Naive B cell (primary cell): ENCODE data around the gene NTRK3. TPM values are rescaled to one million over a fixed set of nuclear protein-coding genes. Genes with fewer than 3 reads are reported as not detected.
"Not testable (repeated sequence)": the region's sequence is repeated elsewhere in the genome, so short reads cannot be mapped to it uniquely, and the experiment has no call there.

Source experiments
- ATAC-seq, 2 donors: fragments of 150-1000 bp; cut with Tn5 transposase; 2 replicates each; pipeline ENCODE4 v1.10.0; 2021; ENCODE audit warnings: low read depth in 2 of 2, mild to moderate bottlenecking in 2 of 2, moderate library complexity in 2 of 2
- DNase-seq: peaks from one replicate; pipeline ENCODE4 v3.0.0; 2022
- H3K27ac Mint-ChIP-seq, 6 donors: one replicate each; pipeline ENCODE4 v1.8.0; 2020 to 2022; ENCODE audit warnings: mild to moderate bottlenecking in 6 of 6, mixed read lengths in 6 of 6, moderate library complexity in 5 of 6, inconsistent platforms in 2 of 6
- H3K27me3 Mint-ChIP-seq, 3 donors: one replicate each; pipeline ENCODE4 v1.8.0; 2021 to 2022; ENCODE audit warnings: mixed read lengths in 3 of 3, mild to moderate bottlenecking in 1 of 3
- H3K36me3 Mint-ChIP-seq, 2 donors: one replicate each; pipeline ENCODE4 v1.8.0; 2020 to 2022; ENCODE audit warnings: mixed read lengths in 2 of 2, inconsistent platforms in 1 of 2, mild to moderate bottlenecking in 1 of 2
- H3K4me1 Mint-ChIP-seq, 3 donors: one replicate each; pipeline ENCODE4 v1.8.0; 2020 to 2022; ENCODE audit warnings: mixed read lengths in 3 of 3, inconsistent platforms in 1 of 3, mild to moderate bottlenecking in 1 of 3, moderate library complexity in 1 of 3
- H3K4me3 Mint-ChIP-seq, 8 donors: one replicate each; pipeline ENCODE4 v1.8.0; 2020 to 2022; ENCODE audit warnings: mild to moderate bottlenecking in 8 of 8, mixed read lengths in 8 of 8, moderate library complexity in 8 of 8, inconsistent platforms in 2 of 8
- H3K9me3 Mint-ChIP-seq, 7 donors: one replicate each; pipeline ENCODE4 v1.8.0; 2020 to 2022; ENCODE audit warnings: mixed read lengths in 7 of 7, mild to moderate bottlenecking in 5 of 7, inconsistent platforms in 2 of 7, moderate library complexity in 1 of 7
- polyA plus RNA-seq, 6 donors: library from polyadenylated mRNA; unstranded; fragments of 300-500 nt; fragmentation: Illumina TruSeq; gene quantifications; one replicate each; pipeline ENCODE4 v1.2.3, GENCODE V29; 2021; ENCODE audit warnings: low read depth in 6 of 6

NTRK3 gene
- polyA plus RNA-seq, 6 donors from 2014 or later: not detected

DNA sequence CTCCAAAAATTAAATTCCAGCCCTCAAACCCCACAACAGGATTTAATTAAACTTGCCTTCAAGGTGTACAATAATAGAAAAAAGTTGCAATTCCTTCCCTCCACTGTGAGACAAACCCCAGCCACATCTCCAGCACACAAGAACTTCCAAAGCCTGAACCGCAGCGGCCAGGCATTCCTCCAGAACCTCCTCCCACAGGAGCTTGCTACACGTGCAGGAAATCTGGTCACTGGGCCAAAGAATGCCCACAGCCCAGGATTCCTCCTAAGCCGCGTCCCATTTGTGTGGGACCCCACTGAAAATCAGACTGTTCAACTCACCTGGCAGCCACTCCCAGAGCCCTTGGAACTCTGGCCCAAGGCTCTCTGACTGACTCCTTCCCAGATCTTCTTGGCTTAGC is 423.2 kb downstream of the NTRK3 start:
- H3K27me3 Mint-ChIP-seq, H3K4me1 Mint-ChIP-seq, DNase-seq, H3K36me3 Mint-ChIP-seq, ATAC-seq, H3K4me3 Mint-ChIP-seq, H3K27ac Mint-ChIP-seq: not testable (repeated sequence)
- H3K9me3 Mint-ChIP-seq: peaks cover 5 to 22% (median 7%) of the 10 kb centered on the region in 7 donors

DNA sequence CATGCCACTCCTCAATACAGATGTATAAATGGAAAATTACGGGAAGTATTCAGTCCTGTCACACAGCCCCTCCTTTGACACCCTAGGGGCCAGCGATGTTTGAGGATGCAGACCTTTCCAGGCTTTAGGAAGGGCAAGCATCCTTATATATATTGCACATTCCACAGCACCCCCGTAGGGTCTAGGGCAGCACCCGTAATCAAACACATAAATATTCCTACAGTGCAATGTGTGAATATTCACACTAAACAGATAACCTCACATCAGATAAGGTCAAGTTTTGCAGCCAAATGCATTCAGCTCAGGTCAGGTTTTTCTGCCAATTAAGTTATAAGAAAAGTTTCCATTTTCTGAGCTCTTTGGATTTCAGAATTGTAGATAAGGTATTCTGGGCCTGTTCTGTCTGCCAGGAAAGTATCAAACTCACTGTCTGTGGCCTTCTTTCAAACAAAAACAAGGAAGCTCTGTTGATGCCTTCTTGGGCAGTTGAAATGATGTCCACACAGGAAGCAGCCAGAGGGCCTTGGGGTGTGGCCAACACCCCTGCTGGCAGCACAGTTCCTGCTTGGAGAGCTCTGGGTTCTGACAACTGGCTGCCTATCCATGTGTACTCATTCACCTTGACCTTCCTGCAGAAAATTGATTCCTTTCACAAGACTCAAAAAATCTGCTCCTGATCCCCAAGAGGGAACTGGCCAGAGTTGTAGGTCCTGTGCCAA is 427.0 kb downstream of the NTRK3 start:
- Mint-ChIP-seq H3K36me3 (no peaks in the 10 kb centered on the region), H3K4me3 (no peak overlapping the region), H3K27ac (no peak overlapping the region), H3K4me1 (no peaks in the 10 kb centered on the region), H3K9me3 (peaks cover 0 to 25% (median 3%) of the 10 kb centered on the region in 7 donors), H3K27me3 (peaks cover 0 to 7% (median 3%) of the 10 kb centered on the region in 3 donors)
- ATAC-seq: no peak
- no peak for DNase-seq

GRCh38 chr15:87828608-87829007 is 427.9 kb downstream of the NTRK3 start:
- Mint-ChIP-seq H3K27ac (no peak overlapping the region), H3K4me3 (no peak overlapping the region), H3K27me3 (peaks cover 0 to 7% (median 3%) of the 10 kb centered on the region in 3 donors), H3K36me3 (no peaks in the 10 kb centered on the region), H3K4me1 (no peaks in the 10 kb centered on the region), H3K9me3 (peaks cover 0 to 25% (median 3%) of the 10 kb centered on the region in 7 donors)
- DNase-seq: no peak
- no peak for ATAC-seq

- H3K27ac Mint-ChIP-seq: no peak overlapping the region
- peaks cover 0 to 18% (median 2%) of the 10 kb centered on the region in 7 donors for H3K9me3 Mint-ChIP-seq
- no peak overlapping the region for H3K4me3 Mint-ChIP-seq
- no peaks in the 10 kb centered on the region for H3K4me1 Mint-ChIP-seq
- H3K27me3 Mint-ChIP-seq: peaks cover 0 to 3% (median 0%) of the 10 kb centered on the region in 3 donors
- ATAC-seq: no peak
- no peaks in the 10 kb centered on the region for H3K36me3 Mint-ChIP-seq
- DNase-seq: no peak
Observed at GRCh38 chr15:87827131-87827530, 429.4 kb downstream of the NTRK3 start.

DNA sequence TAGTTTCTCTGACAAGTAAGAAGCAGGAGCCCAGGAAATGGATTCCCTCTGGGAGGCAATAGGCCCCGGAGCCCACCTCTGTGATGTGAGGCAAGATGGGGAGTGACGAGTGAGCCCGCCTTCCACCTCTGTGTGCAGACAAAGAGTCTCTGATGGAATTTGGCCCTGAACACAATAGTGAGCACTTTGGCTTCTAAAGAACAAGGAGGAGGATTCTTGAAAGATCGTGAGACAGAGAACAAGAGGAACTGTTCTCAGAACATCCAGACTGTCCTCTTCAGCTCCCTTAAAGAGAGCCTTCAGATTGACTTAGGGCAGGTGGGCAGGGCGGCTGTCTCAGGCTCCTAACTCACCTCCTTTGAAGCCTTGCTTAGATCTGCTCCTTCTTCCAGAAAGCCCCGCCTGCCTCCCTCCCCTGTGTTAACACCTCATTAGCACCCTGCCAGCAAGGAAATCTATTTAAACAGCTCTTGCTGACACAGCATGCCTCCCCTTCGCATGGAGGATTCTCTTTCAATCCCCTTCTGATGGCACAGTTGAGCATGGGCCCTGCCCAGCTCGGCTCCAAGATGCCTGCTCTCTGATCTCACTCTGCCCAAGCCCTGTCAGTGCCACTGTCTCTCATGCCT is 430.3 kb downstream of the NTRK3 start:
- peaks cover 0 to 14% (median 2%) of the 10 kb centered on the region in 7 donors for H3K9me3 Mint-ChIP-seq
- no peak for DNase-seq
- H3K4me1 Mint-ChIP-seq: no peaks in the 10 kb centered on the region
- H3K27ac Mint-ChIP-seq: no peak overlapping the region
- H3K27me3 Mint-ChIP-seq: peaks cover 0 to 3% (median 0%) of the 10 kb centered on the region in 3 donors
- no peak overlapping the region for H3K4me3 Mint-ChIP-seq
- no peaks in the 10 kb centered on the region for H3K36me3 Mint-ChIP-seq
- ATAC-seq: no peak

- DNase-seq (no peak), ATAC-seq (no peak)
- no peak overlapping the region for H3K4me3 Mint-ChIP-seq
- no peaks in the 10 kb centered on the region for H3K27me3 Mint-ChIP-seq
- H3K4me1 Mint-ChIP-seq: no peaks in the 10 kb centered on the region
- H3K27ac Mint-ChIP-seq: no peak overlapping the region
- no peaks in the 10 kb centered on the region for H3K36me3 Mint-ChIP-seq
- H3K9me3 Mint-ChIP-seq: peaks cover 0 to 9% (median 2%) of the 10 kb centered on the region in 7 donors
Observed at GRCh38 chr15:87818756-87819155, 437.8 kb downstream of the NTRK3 start.

DNA sequence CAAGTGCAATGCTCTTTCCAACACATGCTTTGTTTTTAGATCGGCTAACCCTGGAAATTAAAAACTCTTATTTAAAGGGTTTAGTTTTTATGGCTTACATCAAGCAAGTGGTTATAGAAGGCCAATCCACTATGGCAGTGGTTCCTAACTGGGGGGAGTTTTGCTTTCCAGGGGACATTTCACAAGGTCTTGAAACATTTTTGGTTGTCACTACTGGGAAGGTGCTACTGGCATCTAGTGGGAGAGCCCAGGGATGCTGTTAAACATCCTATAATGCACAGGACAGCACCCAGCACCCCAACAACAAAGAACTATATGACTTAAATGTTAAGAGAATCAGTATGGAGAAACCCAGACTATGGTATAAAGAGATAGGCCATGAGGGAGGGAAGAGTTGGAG is 439.0 kb downstream of the NTRK3 start:
- H3K4me3 Mint-ChIP-seq: no peak overlapping the region
- no peaks in the 10 kb centered on the region for H3K4me1 Mint-ChIP-seq
- H3K27ac Mint-ChIP-seq: no peak overlapping the region
- no peak for DNase-seq
- ATAC-seq: no peak
- peaks cover 0 to 9% (median 2%) of the 10 kb centered on the region in 7 donors for H3K9me3 Mint-ChIP-seq
- H3K27me3 Mint-ChIP-seq: no peaks in the 10 kb centered on the region
- no peaks in the 10 kb centered on the region for H3K36me3 Mint-ChIP-seq

- H3K9me3 Mint-ChIP-seq: peaks cover 0 to 9% (median 2%) of the 10 kb centered on the region in 7 donors
- H3K27me3 Mint-ChIP-seq: no peaks in the 10 kb centered on the region
- H3K36me3 Mint-ChIP-seq: no peaks in the 10 kb centered on the region
- ATAC-seq (no peak), DNase-seq (no peak)
- no peak overlapping the region for H3K27ac Mint-ChIP-seq
- no peak overlapping the region for H3K4me3 Mint-ChIP-seq
- no peaks in the 10 kb centered on the region for H3K4me1 Mint-ChIP-seq
Observed at GRCh38 chr15:87816811-87817210, 439.7 kb downstream of the NTRK3 start.

DNA sequence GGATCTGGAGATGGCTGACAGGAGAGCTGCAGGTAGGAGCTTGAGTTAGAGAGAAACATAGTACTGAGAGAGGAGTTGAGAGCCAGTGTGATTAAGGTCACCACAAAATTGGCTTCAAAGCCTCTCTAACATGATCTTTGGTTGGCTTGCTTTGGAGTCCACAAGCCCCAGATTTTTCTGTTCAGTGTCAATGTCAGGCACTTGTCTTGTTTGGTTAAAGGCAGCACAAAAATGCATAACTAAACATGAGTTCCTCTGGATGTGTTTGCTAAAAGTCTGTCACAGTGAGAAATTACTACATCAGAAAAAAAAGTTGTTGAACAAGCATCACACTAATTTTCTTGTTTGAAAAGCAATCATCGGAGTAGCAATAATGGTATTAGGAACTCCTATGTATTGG is 440.5 kb downstream of the NTRK3 start:
- H3K4me3 Mint-ChIP-seq: no peak overlapping the region
- H3K4me1 Mint-ChIP-seq: no peaks in the 10 kb centered on the region

More for the DNA sequence above, 440.5 kb downstream of the NTRK3 start:
- DNase-seq (no peak), ATAC-seq (no peak)
- peaks cover 0 to 9% (median 2%) of the 10 kb centered on the region in 7 donors for H3K9me3 Mint-ChIP-seq
- no peak overlapping the region for H3K27ac Mint-ChIP-seq
- no peaks in the 10 kb centered on the region for H3K36me3 Mint-ChIP-seq
- no peaks in the 10 kb centered on the region for H3K27me3 Mint-ChIP-seq

Other genes with a start within 250 kb of the NTRK3 start
- 10 to 100 TPM; 32.0 to 68.3 (median 53.2) TPM for gene MRPL46, start 210.6 kb upstream of the NTRK3 start, polyA plus RNA-seq
- 10 to 100 TPM; 46.6 to 72.4 (median 60.3) TPM for gene MRPS11, start 211.0 kb upstream of the NTRK3 start, polyA plus RNA-seq